HG03469 (cell line): ENCODE measurements around the gene CDC27.
"Not testable (repeated sequence)": the region's sequence is repeated elsewhere in the genome, so short reads cannot be mapped to it uniquely, and the experiment has no call there.

Experiments
- ATAC-seq: cut with Tn5 transposase; IDR thresholded peaks from one replicate; pipeline ENCODE4 v1.9.1; 2021; ENCODE audit warnings: mild to moderate bottlenecking, moderate library complexity, moderate number of reproducible peaks; ENCODE audit not compliant: unreplicated experiment

CDC27 gene

GRCh38 chr17:47220531-47220999 is 31.5 kb upstream of the CDC27 start:
- no peak for ATAC-seq

DNA sequence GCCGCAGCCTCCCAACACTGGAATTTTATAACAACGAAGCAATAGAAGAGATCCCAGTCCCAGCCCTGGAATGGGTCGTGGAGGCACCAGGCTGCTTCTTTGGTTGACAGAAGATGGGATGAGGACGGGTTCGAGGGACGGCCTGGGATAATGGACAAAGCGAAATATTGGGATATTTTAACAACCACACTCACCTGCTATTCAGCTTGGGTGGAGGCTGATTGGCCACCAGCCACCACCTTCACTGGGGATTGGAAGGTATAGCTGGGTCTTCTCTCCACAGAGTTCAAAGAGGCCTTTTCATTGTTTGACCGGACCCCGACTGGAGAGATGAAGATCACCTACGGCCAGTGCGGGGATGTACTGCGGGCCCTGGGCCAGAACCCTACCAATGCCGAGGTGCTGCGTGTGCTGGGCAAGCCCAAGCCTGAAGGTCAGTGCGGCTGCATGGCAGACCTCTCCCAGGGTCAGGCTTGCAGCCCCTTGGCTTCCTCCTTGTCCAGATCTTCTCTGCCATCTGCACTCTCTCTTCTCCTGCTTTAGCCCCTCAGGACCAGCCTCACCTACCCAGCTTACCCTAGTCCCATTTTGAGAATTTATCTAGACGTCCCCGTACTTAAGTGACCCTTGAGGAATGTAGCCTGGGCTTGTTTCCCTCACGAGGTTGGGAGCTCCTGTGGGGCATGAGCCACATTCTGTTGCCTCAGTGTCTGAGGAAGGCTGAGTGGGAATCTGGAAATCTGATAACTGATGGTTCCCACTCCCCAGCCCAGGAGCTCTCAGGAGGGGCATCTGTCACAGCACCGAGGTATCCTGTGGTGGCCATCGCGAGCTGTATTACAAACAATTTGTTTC is 30.8 kb upstream of the CDC27 start:
- no peak for ATAC-seq

DNA sequence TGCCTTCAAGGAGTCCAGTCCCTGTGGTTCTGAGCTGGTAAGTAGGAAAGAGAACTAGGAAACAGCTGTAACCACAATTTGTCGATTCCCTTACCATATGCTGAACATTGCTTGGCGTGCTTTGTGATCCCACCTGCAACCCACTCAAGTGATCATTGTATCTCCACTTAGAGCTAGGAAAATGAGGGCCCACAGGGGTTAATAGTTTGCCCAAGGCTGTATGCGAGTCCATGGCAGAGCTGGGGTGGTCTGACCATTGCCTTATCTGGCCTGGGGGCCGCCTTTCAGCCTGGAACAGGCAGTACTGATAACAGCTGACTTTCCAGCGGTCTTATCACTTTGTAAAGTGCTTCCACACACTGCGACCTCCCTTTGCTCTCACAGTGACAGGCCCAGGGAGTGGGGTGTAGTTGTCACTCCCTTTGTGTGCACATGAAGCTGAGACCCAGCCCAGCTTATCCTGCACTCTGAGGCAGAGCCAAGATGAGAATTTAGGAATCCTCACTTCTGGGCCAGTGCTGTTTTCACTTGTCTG is 29.9 kb upstream of the CDC27 start:
- no peak for ATAC-seq

GRCh38 chr17:47217279-47217678 is 28.2 kb upstream of the CDC27 start:
- ATAC-seq: not testable (repeated sequence)

- ATAC-seq: not testable (repeated sequence)
Measured at GRCh38 chr17:47216821-47217220, 27.7 kb upstream of the CDC27 start.

DNA sequence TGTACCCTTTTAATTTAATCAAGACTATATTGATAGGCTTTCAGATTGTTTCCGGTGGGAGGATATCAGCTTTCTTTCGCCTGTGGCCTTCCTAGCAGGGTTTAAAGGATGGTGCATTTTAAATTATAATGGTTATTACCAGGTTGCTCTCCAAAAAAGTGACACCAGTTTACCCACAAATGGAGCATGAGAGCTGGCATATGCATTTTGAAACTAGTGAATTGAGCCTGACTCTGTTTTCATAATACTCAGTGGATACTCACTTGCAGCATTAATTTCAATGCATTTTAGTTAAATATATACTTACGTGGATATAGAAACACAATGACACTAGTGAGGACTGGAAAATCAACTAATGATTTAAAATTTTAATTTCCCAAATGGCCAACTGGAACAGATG is 25.8 kb upstream of the CDC27 start:
- no peak for ATAC-seq

DNA sequence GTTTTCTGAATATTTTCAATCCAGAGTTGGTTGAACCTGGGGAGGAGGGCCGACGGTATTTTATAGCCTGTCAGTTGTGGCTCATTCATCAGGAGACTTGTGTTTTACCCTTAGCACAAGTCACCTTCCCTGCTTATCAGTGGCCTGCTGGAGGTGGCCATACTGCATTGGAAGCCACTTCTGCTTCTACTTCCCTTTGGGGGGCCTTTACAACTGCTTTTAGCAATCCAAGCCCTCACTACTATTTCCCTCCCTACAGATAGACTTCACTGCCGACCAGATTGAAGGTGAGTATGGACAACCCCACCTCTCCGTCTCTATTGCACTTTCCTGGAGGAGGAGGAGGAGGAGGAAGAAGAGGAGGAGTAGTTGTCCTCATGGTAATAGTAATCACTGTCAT is 24.4 kb upstream of the CDC27 start:
- no peak for ATAC-seq

- ATAC-seq: no peak
Measured at GRCh38 chr17:47212458-47212857, 23.4 kb upstream of the CDC27 start.

DNA sequence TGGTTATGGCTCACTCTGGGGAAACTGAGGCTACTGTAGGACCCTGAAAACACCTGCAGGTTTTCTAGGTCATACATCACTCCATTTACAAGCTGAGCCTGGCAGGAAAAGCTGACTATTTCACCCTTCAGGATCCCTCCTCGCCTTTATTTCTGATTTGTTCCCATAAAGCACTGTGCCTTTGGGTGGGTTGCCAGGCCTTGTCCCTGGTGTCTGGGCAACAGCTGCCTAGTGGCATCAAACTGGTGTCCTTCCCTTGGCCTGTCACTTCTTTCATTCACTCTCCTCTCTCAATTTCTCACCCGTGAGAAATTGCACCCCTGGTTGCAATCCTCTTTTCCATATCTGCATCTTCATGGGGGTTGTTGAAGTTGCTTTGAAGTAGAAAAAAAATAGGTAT is 21.7 kb upstream of the CDC27 start:
- ATAC-seq: no peak

DNA sequence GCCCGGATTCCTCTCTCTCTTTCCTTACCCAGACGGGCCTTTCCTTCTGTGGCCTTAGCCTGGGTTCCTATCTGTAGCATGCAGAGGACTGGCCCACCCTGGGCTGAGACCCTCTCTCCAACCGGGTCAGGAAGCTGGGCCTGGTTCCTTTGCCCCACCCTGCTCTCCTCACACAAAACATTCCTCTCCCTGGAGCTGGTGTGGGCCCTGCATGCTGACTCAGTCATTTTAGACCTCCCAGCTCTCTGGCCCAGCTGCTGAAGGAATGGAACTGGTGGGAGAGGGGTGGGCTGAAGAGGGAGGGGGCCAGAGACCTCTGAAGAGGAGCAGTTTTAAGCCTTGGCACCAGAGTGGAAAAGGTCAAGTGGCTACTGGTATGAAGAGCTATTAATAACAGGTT is 21.0 kb upstream of the CDC27 start:
- ATAC-seq: no peak

- no peak for ATAC-seq
Measured at GRCh38 chr17:47209499-47209898, 20.4 kb upstream of the CDC27 start.

GRCh38 chr17:47208744-47209488 is 19.8 kb upstream of the CDC27 start, which contains the start of gene MYL4:
Gene MYL4, plus strand, starts transcription at chr17:47209348. Its CDS starts 75 bp downstream, at chr17:47209423.
- no peak for ATAC-seq

- no peak for ATAC-seq
Measured at GRCh38 chr17:47207143-47208067, 18.3 kb upstream of the CDC27 start.

- ATAC-seq: no peak
Measured at GRCh38 chr17:47205419-47205963, 16.4 kb upstream of the CDC27 start.

GRCh38 chr17:47204722-47205418 is 15.8 kb upstream of the CDC27 start:
- no peak for ATAC-seq

DNA sequence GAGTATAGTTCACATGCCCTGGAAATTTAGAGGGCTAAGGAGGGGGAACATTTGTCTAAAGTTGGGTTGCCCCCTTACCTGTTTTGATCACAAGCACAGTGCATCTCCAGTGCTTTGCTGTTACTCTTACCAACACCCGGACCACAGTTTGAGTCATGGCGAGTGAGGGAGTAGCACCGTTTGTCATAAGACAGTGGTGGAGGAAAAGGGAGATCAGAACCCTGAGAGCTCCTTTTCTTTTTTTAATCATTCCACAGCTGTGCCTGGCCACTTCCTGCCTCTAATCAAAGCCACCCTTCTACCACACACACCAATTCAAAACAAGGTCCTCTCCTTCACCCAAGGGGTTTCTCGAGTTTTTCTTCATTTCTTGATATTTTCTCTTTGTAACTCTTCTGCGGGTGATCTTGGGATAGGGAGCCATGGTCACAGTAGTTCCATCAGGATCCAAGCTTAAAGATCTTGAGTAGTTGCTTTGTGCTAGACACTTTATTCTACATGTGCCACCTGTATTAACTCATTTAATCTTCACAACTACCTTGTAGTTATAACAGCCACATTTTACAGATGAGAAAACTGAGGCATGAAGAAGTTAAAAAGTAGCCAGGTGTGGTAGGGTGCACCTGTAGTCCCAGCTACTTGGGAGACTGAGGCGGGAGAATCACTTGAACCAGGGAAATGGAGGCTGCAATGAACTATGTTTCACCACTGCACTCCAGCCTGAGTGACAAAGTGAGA is 15.1 kb upstream of the CDC27 start:
- no peak for ATAC-seq

GRCh38 chr17:47201166-47201565 is 12.1 kb upstream of the CDC27 start:
- no peak for ATAC-seq

DNA sequence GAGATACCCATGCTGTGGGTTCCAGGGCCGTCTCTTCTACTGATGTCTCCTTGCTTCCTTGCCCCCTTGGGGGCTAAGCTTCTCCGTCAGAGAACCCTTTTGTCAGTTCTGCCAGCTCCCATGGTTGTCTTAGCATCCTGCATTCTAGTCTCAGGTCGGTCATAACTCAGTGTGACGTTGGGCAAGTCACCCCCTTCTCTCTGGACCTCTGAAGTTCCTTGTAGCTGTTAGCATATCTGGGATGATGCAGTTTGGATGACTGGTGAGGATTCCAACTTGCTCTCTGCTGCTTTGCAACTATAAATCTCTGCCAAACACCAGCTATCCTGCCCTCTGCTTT is 11.2 kb upstream of the CDC27 start:
- ATAC-seq: no peak

- no peak for ATAC-seq
Measured at GRCh38 chr17:47199627-47200324, 10.7 kb upstream of the CDC27 start.
